OCI-LY3 (cell line): ENCODE data around the gene ZBTB45.

Experiments
- H2AFZ ChIP-seq: fragments of 200-600, 300-600 bp; shearing (Covaris generic); 2 replicates; pipeline ENCODE4 v1.6.0; 2014; ENCODE audit warnings: antibody characterized with exemption, low read depth, low read length
- H3K27ac ChIP-seq: fragments of 200-600, 300-600 bp; sonication (generic); 2 replicates; pipeline ENCODE4 v1.5.1; 2014; ENCODE audit warnings: mild to moderate bottlenecking, low read length, moderate library complexity, mixed read lengths
- H3K27me3 ChIP-seq: fragments of 200-600, 300-600 bp; sonication (generic); 2 replicates; pipeline ENCODE4 v1.6.1; 2014; ENCODE audit warnings: low read depth, low read length, mixed read lengths
- H3K36me3 ChIP-seq: fragments of 200-600, 300-600 bp; sonication (generic); replicated peaks from 2 replicates; pipeline ENCODE3; 2014; ENCODE audit warnings: low read depth, low read length, mixed read lengths
- H3K4me1 ChIP-seq: fragments of 300-600, 200-600 bp; sonication (generic); 2 replicates; pipeline ENCODE4 v1.6.1; 2014; ENCODE audit warnings: low read length, mixed read lengths
- H3K4me2 ChIP-seq: fragments of 200-600, 300-600 bp; sonication (generic); 2 replicates; pipeline ENCODE4 v1.6.1; 2014; ENCODE audit warnings: low read length, mixed read lengths
- H3K4me3 ChIP-seq: fragments of 300-600, 200-600 bp; sonication (generic); 2 replicates; pipeline ENCODE4 v1.5.1; 2014; ENCODE audit warnings: antibody characterized with exemption, mild to moderate bottlenecking, low read length, moderate library complexity
- H3K79me2 ChIP-seq: fragments of 300-600, 200-600 bp; shearing (Covaris generic); 2 replicates; pipeline ENCODE4 v1.6.1; 2014; ENCODE audit warnings: mild to moderate bottlenecking, low read length, mixed read lengths
- H3K9ac ChIP-seq: fragments of 300-600, 200-600 bp; shearing (Covaris generic); 2 replicates; pipeline ENCODE4 v1.6.0; 2014; ENCODE audit warnings: mild to moderate bottlenecking, low read length, moderate library complexity
- H3K9me3 ChIP-seq: fragments of 200-600, 300-600 bp; shearing (Covaris generic); 2 replicates; pipeline ENCODE4 v1.6.1; 2014; ENCODE audit warnings: low read length, mixed read lengths; ENCODE audit not compliant: insufficient read depth
- H4K20me1 ChIP-seq: fragments of 200-600, 300-600 bp; sonication (generic); 2 replicates; pipeline ENCODE4 v1.6.1; 2016; ENCODE audit warnings: low read length, mixed read lengths; ENCODE audit not compliant: insufficient read depth
- CTCF ChIP-seq: fragments of 200-600, 300-600 bp; sonication (generic); IDR thresholded peaks from 2 replicates; pipeline ENCODE4 v1.5.1; 2014; ENCODE audit warnings: antibody characterized with exemption, low read length, low read depth
- EZH2phosphoT487 ChIP-seq: fragments of 200-600 bp; shearing (Covaris generic); IDR thresholded peaks from 2 replicates; pipeline ENCODE4 v1.6.1; 2018; ENCODE audit warnings: antibody characterized with exemption, mixed run types, low read depth

The ZBTB45 gene

GRCh38 chr19:58519355-58520256, at the start of gene ZBTB45:
ZBTB45 (minus strand) TSS chr19:58519810; CDS start chr19:58517673, 2,137 bp downstream.
- Histone ChIP-seq H3K4me3 (peak within 1 kb of the TSS; percentile 89), H4K20me1 (no peaks in the 10 kb centered on the region), H2AFZ (peak within 1 kb of the TSS; percentile 48; the same call in 1 of the 2 replicates), H3K36me3 (peaks cover 16% of the 10 kb centered on the region), H3K27me3 (no peaks in the 10 kb centered on the region), H3K79me2 (peaks cover 47% of the 10 kb centered on the region), H3K4me2 (peak within 1 kb of the TSS; percentile 92), H3K27ac (peak within 1 kb of the TSS; percentile 90), H3K4me1 (peaks cover 16% of the 10 kb centered on the region), H3K9me3 (no peaks in the 10 kb centered on the region), H3K9ac (peak within 1 kb of the TSS; percentile 97)
- no peak for TF ChIP-seq EZH2phosphoT487
- TF ChIP-seq CTCF: peak; percentile 95

- Histone ChIP-seq H3K4me2 (no peak overlapping the region), H3K9me3 (no peaks in the 10 kb centered on the region), H3K79me2 (peaks cover 9% of the 10 kb centered on the region), H3K27ac (no peak overlapping the region), H3K4me3 (no peak overlapping the region), H2AFZ (no peak overlapping the region), H3K36me3 (peaks cover 23% of the 10 kb centered on the region), H3K27me3 (no peaks in the 10 kb centered on the region), H3K4me1 (peaks cover 11% of the 10 kb centered on the region), H3K9ac (no peak overlapping the region), H4K20me1 (no peaks in the 10 kb centered on the region)
- TF ChIP-seq EZH2phosphoT487: no peak
- no peak for TF ChIP-seq CTCF
These were observed 49.0 kb upstream of the ZBTB45 start for GRCh38 chr19:58568453-58569130.

GRCh38 chr19:58566989-58567388, 47.4 kb upstream of the ZBTB45 start:
- H3K79me2 ChIP-seq: peaks cover 11% of the 10 kb centered on the region
- no peak overlapping the region for H2AFZ ChIP-seq
- no peak overlapping the region for H3K4me3 ChIP-seq
- peaks cover 32% of the 10 kb centered on the region for H3K36me3 ChIP-seq
- no peak overlapping the region for H3K9ac ChIP-seq
- H3K9me3 ChIP-seq: no peaks in the 10 kb centered on the region
- TF ChIP-seq EZH2phosphoT487: no peak
- no peak for TF ChIP-seq CTCF
- no peaks in the 10 kb centered on the region for H4K20me1 ChIP-seq
- no peak overlapping the region for H3K4me2 ChIP-seq
- no peak overlapping the region for H3K27ac ChIP-seq
- H3K27me3 ChIP-seq: no peaks in the 10 kb centered on the region
- H3K4me1 ChIP-seq: peaks cover 6% of the 10 kb centered on the region

GRCh38 chr19:58563823-58564222, 44.2 kb upstream of the ZBTB45 start:
- peaks cover 34% of the 10 kb centered on the region for H3K79me2 ChIP-seq
- H3K4me2 ChIP-seq: no peak overlapping the region
- H4K20me1 ChIP-seq: no peaks in the 10 kb centered on the region
- no peak overlapping the region for H3K9ac ChIP-seq
- H3K4me1 ChIP-seq: peaks cover 13% of the 10 kb centered on the region
- no peaks in the 10 kb centered on the region for H3K9me3 ChIP-seq
- H3K4me3 ChIP-seq: no peak overlapping the region
- H3K27me3 ChIP-seq: no peaks in the 10 kb centered on the region
- peaks cover 25% of the 10 kb centered on the region for H3K36me3 ChIP-seq
- TF ChIP-seq CTCF (no peak), EZH2phosphoT487 (no peak)
- H3K27ac ChIP-seq: no peak overlapping the region
- no peak overlapping the region for H2AFZ ChIP-seq
